Osteoblast (primary cell): ENCODE data around the gene PID1. TPM values are rescaled to one million over a fixed set of nuclear protein-coding genes. Genes with fewer than 3 reads are reported as not detected.

ENCODE experiments used
- DNase-seq: peaks from one replicate; pipeline ENCODE4 v3.0.0; 2011; ENCODE audit warnings: low spot score, mixed read lengths; ENCODE audit not compliant: insufficient read length; ENCODE audit errors: missing footprints
- H2AFZ ChIP-seq: 2 replicates; pipeline ENCODE4 v1.6.0; 2011; ENCODE audit warnings: mild to moderate bottlenecking, low read length
- H3K27ac ChIP-seq: 2 replicates; pipeline ENCODE4 v1.5.1; 2011; ENCODE audit warnings: mild to moderate bottlenecking, low read depth, low read length, moderate library complexity
- H3K27me3 ChIP-seq: 2 replicates; pipeline ENCODE4 v1.6.0; 2012; ENCODE audit warnings: mild to moderate bottlenecking, control low read depth, inconsistent platforms, low read length, moderate library complexity; ENCODE audit not compliant: insufficient read depth
- H3K36me3 ChIP-seq: 2 replicates; pipeline ENCODE4 v1.5.1; 2011; ENCODE audit warnings: mild to moderate bottlenecking, low read length, control low read depth, moderate library complexity; ENCODE audit not compliant: insufficient read depth
- H3K4me1 ChIP-seq: 2 replicates; pipeline ENCODE4 v1.5.1; 2011; ENCODE audit warnings: mild to moderate bottlenecking, low read length, control low read depth, moderate library complexity; ENCODE audit not compliant: insufficient read depth
- H3K4me2 ChIP-seq: 2 replicates; pipeline ENCODE4 v1.6.0; 2011; ENCODE audit warnings: mild to moderate bottlenecking, low read length; ENCODE audit not compliant: insufficient read depth
- H3K4me3 ChIP-seq: fragments of 200-600 bp; sonication (generic); 3 replicates; pipeline ENCODE4 v1.5.1; 2012; ENCODE audit warnings: mild to moderate bottlenecking, low read length, inconsistent platforms; ENCODE audit not compliant: insufficient read depth
- H3K79me2 ChIP-seq: 2 replicates; pipeline ENCODE4 v1.6.0; 2012; ENCODE audit warnings: mild to moderate bottlenecking, low read length, control low read depth, inconsistent platforms; ENCODE audit not compliant: insufficient read depth
- H3K9me3 ChIP-seq: 2 replicates; pipeline ENCODE4 v1.5.1; 2011; ENCODE audit warnings: low read depth, low read length, control low read depth
- H4K20me1 ChIP-seq: 2 replicates; pipeline ENCODE4 v1.6.0; 2012; ENCODE audit warnings: mild to moderate bottlenecking, low read length, control low read depth; ENCODE audit not compliant: insufficient read depth
- total RNA-seq: library from RNA; depleted of rRNA; stranded (reverse); fragments of >200 nt; gene quantifications from 2 replicates; pipeline ENCODE4 v1.2.3, GENCODE V29; 2012
- TF ChIP-seq, protein P1 (sequence below): IDR thresholded peaks from 2 replicates; pipeline ENCODE4 v1.5.1; 2011; ENCODE audit warnings: mild to moderate bottlenecking, low read depth, low read length, moderate library complexity; ENCODE audit errors: extremely low read depth

PID1 gene
- total RNA-seq, 1 donor: 9.8 TPM

- Histone ChIP-seq H2AFZ (no peak overlapping the region), H3K9me3 (no peaks in the 10 kb centered on the region), H3K4me2 (no peak overlapping the region), H4K20me1 (no peaks in the 10 kb centered on the region), H3K4me1 (peaks cover under 1% of the 10 kb centered on the region), H3K79me2 (no peaks in the 10 kb centered on the region), H3K4me3 (no peak overlapping the region), H3K36me3 (no peaks in the 10 kb centered on the region), H3K27me3 (no peaks in the 10 kb centered on the region), H3K27ac (no peak overlapping the region)
- DNase-seq: no peak
- TF ChIP-seq, protein P1, sequence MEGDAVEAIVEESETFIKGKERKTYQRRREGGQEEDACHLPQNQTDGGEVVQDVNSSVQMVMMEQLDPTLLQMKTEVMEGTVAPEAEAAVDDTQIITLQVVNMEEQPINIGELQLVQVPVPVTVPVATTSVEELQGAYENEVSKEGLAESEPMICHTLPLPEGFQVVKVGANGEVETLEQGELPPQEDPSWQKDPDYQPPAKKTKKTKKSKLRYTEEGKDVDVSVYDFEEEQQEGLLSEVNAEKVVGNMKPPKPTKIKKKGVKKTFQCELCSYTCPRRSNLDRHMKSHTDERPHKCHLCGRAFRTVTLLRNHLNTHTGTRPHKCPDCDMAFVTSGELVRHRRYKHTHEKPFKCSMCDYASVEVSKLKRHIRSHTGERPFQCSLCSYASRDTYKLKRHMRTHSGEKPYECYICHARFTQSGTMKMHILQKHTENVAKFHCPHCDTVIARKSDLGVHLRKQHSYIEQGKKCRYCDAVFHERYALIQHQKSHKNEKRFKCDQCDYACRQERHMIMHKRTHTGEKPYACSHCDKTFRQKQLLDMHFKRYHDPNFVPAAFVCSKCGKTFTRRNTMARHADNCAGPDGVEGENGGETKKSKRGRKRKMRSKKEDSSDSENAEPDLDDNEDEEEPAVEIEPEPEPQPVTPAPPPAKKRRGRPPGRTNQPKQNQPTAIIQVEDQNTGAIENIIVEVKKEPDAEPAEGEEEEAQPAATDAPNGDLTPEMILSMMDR: no peak
Measured at GRCh38 chr2:229301237-229301636, 30.1 kb upstream of the PID1 start.

DNA sequence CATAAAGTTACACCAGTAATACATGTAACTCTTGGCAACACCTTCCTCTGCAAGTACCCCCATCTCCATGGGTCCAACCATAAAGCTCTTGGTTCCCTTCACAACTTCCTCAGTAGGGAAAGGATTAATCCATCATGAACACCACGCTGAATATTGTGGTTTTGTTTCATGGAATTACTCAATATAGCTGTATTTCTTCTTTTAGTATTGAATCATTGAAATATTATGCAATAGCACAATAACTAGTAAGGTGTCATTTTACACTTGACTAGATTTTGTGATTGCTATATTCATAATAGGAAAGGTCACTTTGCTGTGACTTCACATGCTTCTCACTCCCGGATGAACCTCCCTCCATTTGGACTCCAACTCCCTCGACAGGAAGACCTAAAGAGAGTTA is 29.7 kb upstream of the PID1 start:
- Histone ChIP-seq H3K27ac (no peak overlapping the region), H3K4me3 (no peak overlapping the region), H3K9me3 (no peaks in the 10 kb centered on the region), H4K20me1 (no peaks in the 10 kb centered on the region), H3K79me2 (no peaks in the 10 kb centered on the region), H2AFZ (no peak overlapping the region), H3K4me1 (peaks cover 3% of the 10 kb centered on the region), H3K27me3 (no peaks in the 10 kb centered on the region), H3K4me2 (no peak overlapping the region), H3K36me3 (no peaks in the 10 kb centered on the region)
- no peak for DNase-seq
- TF ChIP-seq, protein P1: no peak

GRCh38 chr2:229300371-229300770 is 29.3 kb upstream of the PID1 start:
- DNase-seq: no peak
- H3K4me3 ChIP-seq: no peak overlapping the region
- H3K4me1 ChIP-seq: peaks cover 3% of the 10 kb centered on the region
- H3K4me2 ChIP-seq: no peak overlapping the region
- no peaks in the 10 kb centered on the region for H3K79me2 ChIP-seq
- H3K27ac ChIP-seq: no peak overlapping the region
- H3K36me3 ChIP-seq: no peaks in the 10 kb centered on the region
- H2AFZ ChIP-seq: no peak overlapping the region
- TF ChIP-seq, protein P1: no peak
- H3K27me3 ChIP-seq: no peaks in the 10 kb centered on the region
- H4K20me1 ChIP-seq: no peaks in the 10 kb centered on the region
- H3K9me3 ChIP-seq: no peaks in the 10 kb centered on the region

DNA sequence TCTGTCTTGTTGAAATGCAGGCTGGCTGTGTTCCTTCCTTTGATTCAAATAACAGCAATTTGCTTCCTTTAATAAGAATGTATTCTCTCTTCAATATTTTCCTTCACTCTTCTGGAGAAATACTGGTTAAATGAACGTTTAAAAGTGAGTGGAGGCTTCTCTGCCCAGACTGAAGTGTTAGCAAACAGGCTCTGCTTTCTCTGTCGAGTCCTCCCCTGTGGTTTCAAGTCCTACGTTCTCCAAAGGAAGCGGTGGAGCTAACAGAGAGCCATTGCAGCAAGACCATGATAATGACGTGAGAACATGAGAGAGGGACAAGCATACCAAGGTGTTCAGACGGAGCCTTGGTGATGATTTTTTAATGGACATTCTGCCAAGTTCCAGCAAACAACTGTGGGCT is 26.2 kb upstream of the PID1 start:
- Histone ChIP-seq H3K4me3 (peak overlapping the region; percentile 0), H4K20me1 (no peaks in the 10 kb centered on the region), H3K79me2 (no peaks in the 10 kb centered on the region), H3K36me3 (no peaks in the 10 kb centered on the region), H3K27me3 (no peaks in the 10 kb centered on the region), H3K4me2 (peak overlapping the region; percentile 50), H2AFZ (peak overlapping the region; percentile 45), H3K4me1 (peaks cover 3% of the 10 kb centered on the region), H3K9me3 (no peaks in the 10 kb centered on the region), H3K27ac (no peak overlapping the region)
- TF ChIP-seq, protein P1: no peak
- no peak for DNase-seq
